Sigmoid colon (tissue), 7 donors: Measurements from ENCODE around the gene STK11. TPM values are rescaled to one million over a fixed set of nuclear protein-coding genes. Genes with fewer than 3 reads are reported as not detected.

ENCODE experiments used
- DNase-seq: peaks from one replicate; pipeline ENCODE4 v3.0.0-alpha.2; 2019
- H3K27ac ChIP-seq, 4 donors: fragments of 200-600 bp; sonication (generic); one replicate each; pipeline ENCODE4 v1.5.1; 2016 to 2019; ENCODE audit warnings: mild to moderate bottlenecking in 1 of 4
- H3K27me3 ChIP-seq, 3 donors: fragments of 200-600 bp; sonication (generic); one replicate each; pipeline ENCODE4 v1.5.1; 2019; ENCODE audit warnings: mild to moderate bottlenecking in 1 of 3
- H3K36me3 ChIP-seq, 4 donors: fragments of 200-600 bp; sonication (generic); one replicate each; pipeline ENCODE4 v1.5.1; 2016 to 2019
- H3K4me1 ChIP-seq, 4 donors: fragments of 200-600 bp; sonication (generic); one replicate each; pipeline ENCODE4 v1.5.1; 2017 to 2019
- H3K4me3 ChIP-seq, 4 donors: fragments of 200-600 bp; sonication (generic); one replicate each; pipeline ENCODE4 v1.5.1; 2017 to 2019; ENCODE audit warnings: mild to moderate bottlenecking in 2 of 4, moderate library complexity in 1 of 4
- H3K9me3 ChIP-seq, 4 donors: fragments of 200-600 bp in 3 of 4; sonication (generic) in 3 of 4; one replicate each; pipeline versions ENCODE4 v1.5.1 to v1.6.1; 2013 to 2019
- CTCF ChIP-seq, 4 experiments: fragments of 450-650 bp in 3 of 4; fragments of 200-600 bp in 1 of 4; IDR thresholded peaks; one replicate each; pipeline ENCODE4 v1.5.1; 2016 to 2019; ENCODE audit warnings: antibody characterized with exemption in 4 of 4, mild to moderate bottlenecking in 3 of 4, moderate library complexity in 2 of 4
- EP300 ChIP-seq, 4 donors: sonication (generic); formaldehyde crosslinking; IDR thresholded peaks; one replicate each; pipeline ENCODE4 v1.6.1; 2017; ENCODE audit warnings: antibody characterized with exemption in 4 of 4
- POLR2A ChIP-seq, 2 donors: fragments of 450-650 bp; IDR thresholded peaks; one replicate each; pipeline ENCODE4 v1.6.1; 2016; ENCODE audit warnings: antibody characterized with exemption in 2 of 2, mild to moderate bottlenecking in 2 of 2, moderate library complexity in 2 of 2
- POLR2AphosphoS5 ChIP-seq, 4 donors: sonication (generic); formaldehyde crosslinking; IDR thresholded peaks; one replicate each; pipeline ENCODE4 v1.6.1; 2017; ENCODE audit warnings: antibody characterized with exemption in 4 of 4
- WGBS, 2 donors: extraction: QIAGEN DNeasy Blood & Tissue Kit; methylation state at CpG; one replicate each; pipeline ENCODE4 v1.1.7; 2013; 5-methylcytosine and 5-hydroxymethylcytosine counted together
- intact Hi-C: fragments of 100-400 bp; cut with DNase I; formaldehyde crosslinking; loops from one replicate; pipeline ENCODE4 v1.15.1; 2023
- polyA plus RNA-seq, 3 donors: library from polyadenylated mRNA; stranded (reverse); fragments of 200-250 nt; gene quantifications; one replicate each; pipeline ENCODE4 v1.2.3, GENCODE V29; 2013
- total RNA-seq, 4 donors: library from RNA; depleted of rRNA; stranded (reverse); fragments of >200 nt; gene quantifications; one replicate each; pipeline ENCODE4 v1.1.0, GENCODE V29; 2016
- donor health status: healthy with polysubstance abuse.
- donor health status: Bipolar disorder and iron deficiency.
- donor health status: healthy.

The STK11 gene
- total and polyA plus RNA-seq, 7 donors, result 31.2 to 86.5 (median 41.8) TPM

GRCh38 chr19:1226522-1227303 is 21.1 kb downstream of the STK11 start:
- H3K4me3 ChIP-seq, result no peak overlapping the region
- intact Hi-C loops, result no loop called here
- H3K4me1 ChIP-seq, result peaks cover 0 to 23% (median 16%) of the 10 kb centered on the region in 4 donors
- no peak for TF ChIP-seq CTCF (IDR thresholded peaks at IDR 0.05)
- no peak for TF ChIP-seq EP300 (IDR thresholded peaks at IDR 0.05)
- TF ChIP-seq POLR2A (IDR thresholded peaks at IDR 0.05), result no peak
- no peak for TF ChIP-seq POLR2AphosphoS5 (IDR thresholded peaks at IDR 0.05)
- DNase-seq, result no peak
- H3K36me3 ChIP-seq, result peaks cover 13 to 67% (median 43%) of the 10 kb centered on the region in 4 donors
- WGBS, 2 donors, result 91 to 94% methylated on average over 50 of the region's 50 CpGs
- no peak overlapping the region for H3K27ac ChIP-seq
- no peaks in the 10 kb centered on the region for H3K27me3 ChIP-seq
- no peaks in the 10 kb centered on the region for H3K9me3 ChIP-seq

- DNase-seq, result no peak
- Histone ChIP-seq H3K36me3 (peaks cover 10 to 60% (median 39%) of the 10 kb centered on the region in 4 donors), H3K27me3 (no peaks in the 10 kb centered on the region), H3K4me1 (peaks cover 0 to 25% (median 15%) of the 10 kb centered on the region in 4 donors), H3K4me3 (no peak overlapping the region), H3K9me3 (no peaks in the 10 kb centered on the region), H3K27ac (no peak overlapping the region)
- TF ChIP-seq EP300 (IDR thresholded peaks at IDR 0.05), result no peak
- no peak for TF ChIP-seq POLR2A (IDR thresholded peaks at IDR 0.05)
- no peak for TF ChIP-seq CTCF (IDR thresholded peaks at IDR 0.05)
- TF ChIP-seq POLR2AphosphoS5 (IDR thresholded peaks at IDR 0.05), result no peak
- intact Hi-C loops, result no loop called here
- WGBS, 2 donors, result 73 to 91% methylated on average over 56 of the region's 56 CpGs
Observed at GRCh38 chr19:1227304-1228054, 21.9 kb downstream of the STK11 start.

- intact Hi-C loops, result no loop called here
- 97% methylated on average over 100 of the region's 100 CpGs for WGBS, 2 donors
- Histone ChIP-seq H3K4me3 (no peak overlapping the region), H3K9me3 (no peaks in the 10 kb centered on the region), H3K36me3 (peaks cover under 1 to 51% (median 34%) of the 10 kb centered on the region in 4 donors), H3K27ac (no peak overlapping the region), H3K4me1 (peaks cover 0 to 25% (median 16%) of the 10 kb centered on the region in 4 donors), H3K27me3 (no peaks in the 10 kb centered on the region)
- DNase-seq, result no peak
- TF ChIP-seq POLR2A (IDR thresholded peaks at IDR 0.05) (no peak), POLR2AphosphoS5 (IDR thresholded peaks at IDR 0.05) (no peak), CTCF (IDR thresholded peaks at IDR 0.05) (no peak)
Observed at GRCh38 chr19:1228161-1228957, 22.8 kb downstream of the STK11 start.

- WGBS, 2 donors, result 94 to 96% methylated on average over 158 of the region's 158 CpGs
- DNase-seq, result no peak
- no peaks in the 10 kb centered on the region for H3K9me3 ChIP-seq
- peaks cover 0 to 20% (median 15%) of the 10 kb centered on the region in 4 donors for H3K4me1 ChIP-seq
- intact Hi-C loops, result no loop called here
- TF ChIP-seq POLR2A (IDR thresholded peaks at IDR 0.05) (no peak), POLR2AphosphoS5 (IDR thresholded peaks at IDR 0.05) (no peak), EP300 (IDR thresholded peaks at IDR 0.05) (no peak), CTCF (IDR thresholded peaks at IDR 0.05) (no peak)
- no peak overlapping the region for H3K27ac ChIP-seq
- H3K4me3 ChIP-seq, result no peak overlapping the region
- no peaks in the 10 kb centered on the region for H3K27me3 ChIP-seq
- peaks cover 0 to 41% (median 27%) of the 10 kb centered on the region in 4 donors for H3K36me3 ChIP-seq
Observed at GRCh38 chr19:1229056-1229923, 23.7 kb downstream of the STK11 start.
